Muscle layer of duodenum (tissue), 2 donors: ENCODE results near the gene LOXL3.

Source experiments
- H3K27ac ChIP-seq: one replicate; pipeline ENCODE4 v1.7.0; 2013; ENCODE audit warnings: mild to moderate bottlenecking, low read length
- H3K27me3 ChIP-seq: one replicate; pipeline ENCODE4 v1.7.0; 2013; ENCODE audit warnings: low read depth, mild to moderate bottlenecking, control low read depth, low read length
- H3K36me3 ChIP-seq, 2 donors: one replicate each; pipeline ENCODE4 v1.7.0; 2013; ENCODE audit warnings: low read length in 2 of 2, control low read depth in 1 of 2, mild to moderate bottlenecking in 1 of 2; ENCODE audit not compliant: insufficient read depth in 2 of 2, control insufficient read depth in 1 of 2
- H3K4me1 ChIP-seq, 2 donors: one replicate each; pipeline ENCODE4 v1.7.0; 2013; ENCODE audit warnings: low read length in 2 of 2, mild to moderate bottlenecking in 2 of 2, control low read depth in 1 of 2, moderate library complexity in 1 of 2; ENCODE audit not compliant: insufficient read depth in 2 of 2, control insufficient read depth in 1 of 2
- H3K4me3 ChIP-seq, 2 donors: one replicate each; pipeline ENCODE4 v1.7.0; 2013; ENCODE audit warnings: low read length in 2 of 2, low read depth in 1 of 2, mild to moderate bottlenecking in 1 of 2
- H3K9me3 ChIP-seq, 2 donors: one replicate each; pipeline ENCODE4 v1.7.0; 2013; ENCODE audit warnings: low read length in 2 of 2, control low read depth in 1 of 2, mild to moderate bottlenecking in 1 of 2; ENCODE audit not compliant: control insufficient read depth in 1 of 2
- donor health status: healthy.

LOXL3 gene

DNA sequence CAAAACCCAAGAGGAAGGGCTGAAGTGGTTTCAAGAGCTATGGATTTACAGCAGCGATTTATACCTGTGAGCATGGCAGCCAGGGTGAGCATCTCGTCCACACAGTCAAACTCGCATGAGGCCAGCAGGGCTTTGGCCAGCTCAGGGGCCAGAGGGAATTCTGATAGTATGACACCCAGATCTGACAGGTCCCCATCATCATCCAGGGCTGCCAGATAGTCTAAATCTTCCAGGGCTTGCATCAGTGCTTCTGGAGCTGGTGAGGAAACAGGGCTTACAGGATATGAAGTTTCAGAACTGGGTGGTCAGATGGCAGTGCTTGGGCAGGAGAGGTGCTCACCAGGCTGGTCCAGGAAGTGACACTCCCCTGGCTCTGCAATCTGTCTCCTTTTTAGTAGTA lies 31.2 kb downstream of the LOXL3 start:
- H3K4me3 ChIP-seq = no peak overlapping the region
- no peaks in the 10 kb centered on the region for H3K4me1 ChIP-seq
- H3K9me3 ChIP-seq = no peaks in the 10 kb centered on the region
- H3K27ac ChIP-seq = no peak overlapping the region
- H3K36me3 ChIP-seq = peaks cover 11 to 22% of the 10 kb centered on the region in 2 donors
- H3K27me3 ChIP-seq = peaks cover 12% of the 10 kb centered on the region

DNA sequence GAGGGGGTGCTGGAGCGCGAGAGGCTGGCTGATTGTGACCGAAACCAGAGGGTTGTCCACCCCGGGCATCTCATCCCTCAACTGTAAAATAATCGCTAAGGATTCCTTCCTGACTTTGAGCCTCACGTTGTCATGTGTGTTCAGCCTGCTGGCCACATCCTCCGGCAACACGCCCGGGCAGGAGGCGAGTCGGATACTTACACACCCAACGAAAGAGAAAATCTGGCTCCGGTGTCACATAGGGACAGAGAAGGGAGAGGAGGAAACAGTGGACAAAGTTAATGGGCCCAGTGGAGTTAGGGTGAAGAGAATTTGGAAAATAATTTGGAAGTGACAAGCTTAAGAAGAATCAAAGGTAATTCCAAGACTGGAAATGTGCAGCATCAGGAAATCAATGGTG lies 37.1 kb downstream of the LOXL3 start:
- peaks cover 66% of the 10 kb centered on the region for H3K27me3 ChIP-seq
- H3K9me3 ChIP-seq = no peaks in the 10 kb centered on the region
- no peak overlapping the region for H3K27ac ChIP-seq
- H3K36me3 ChIP-seq = no peaks in the 10 kb centered on the region
- H3K4me1 ChIP-seq = peaks cover 0 to 30% of the 10 kb centered on the region in 2 donors
- peak overlapping the region in 1 of 2 donors; percentile 62 for H3K4me3 ChIP-seq

DNA sequence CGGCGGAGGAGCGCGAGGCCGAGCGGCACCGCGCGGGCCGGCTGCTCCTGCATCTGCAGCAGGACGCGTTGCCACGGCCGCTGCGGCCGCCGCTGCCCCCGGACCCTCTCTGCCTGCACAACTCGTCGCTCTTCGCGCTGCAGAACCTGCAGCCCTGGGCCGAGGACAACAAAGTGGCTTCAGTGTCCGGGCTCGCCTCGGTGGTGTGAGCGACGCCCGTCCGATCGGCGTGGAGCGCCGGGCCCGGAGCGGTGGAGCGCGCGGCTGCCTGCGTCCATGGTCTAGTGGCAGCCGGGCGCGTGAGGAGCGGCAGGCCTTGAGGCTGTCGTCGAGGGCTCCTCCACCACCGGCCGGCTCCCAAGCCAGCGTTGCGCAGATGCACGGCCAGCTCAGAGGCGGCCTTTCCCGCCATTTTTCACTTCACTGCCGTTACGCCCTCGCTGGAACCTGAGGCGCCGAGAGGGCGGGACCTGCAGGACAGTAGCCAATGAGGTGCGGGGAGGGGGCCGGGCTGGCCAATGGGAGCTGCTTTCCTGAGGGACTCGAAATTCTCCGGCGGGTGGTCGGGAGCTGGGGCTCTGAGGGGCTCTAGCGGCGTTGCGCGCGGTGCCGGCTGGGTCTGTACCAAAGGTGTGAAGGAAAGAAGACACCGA lies 37.6 kb downstream of the LOXL3 start:
- Histone ChIP-seq H3K27ac (no peak overlapping the region), H3K9me3 (no peaks in the 10 kb centered on the region), H3K4me1 (peaks cover 0 to 30% of the 10 kb centered on the region in 2 donors), H3K36me3 (no peaks in the 10 kb centered on the region), H3K4me3 (peak overlapping the region in 1 of 2 donors; percentile 62), H3K27me3 (peaks cover 70% of the 10 kb centered on the region)

DNA sequence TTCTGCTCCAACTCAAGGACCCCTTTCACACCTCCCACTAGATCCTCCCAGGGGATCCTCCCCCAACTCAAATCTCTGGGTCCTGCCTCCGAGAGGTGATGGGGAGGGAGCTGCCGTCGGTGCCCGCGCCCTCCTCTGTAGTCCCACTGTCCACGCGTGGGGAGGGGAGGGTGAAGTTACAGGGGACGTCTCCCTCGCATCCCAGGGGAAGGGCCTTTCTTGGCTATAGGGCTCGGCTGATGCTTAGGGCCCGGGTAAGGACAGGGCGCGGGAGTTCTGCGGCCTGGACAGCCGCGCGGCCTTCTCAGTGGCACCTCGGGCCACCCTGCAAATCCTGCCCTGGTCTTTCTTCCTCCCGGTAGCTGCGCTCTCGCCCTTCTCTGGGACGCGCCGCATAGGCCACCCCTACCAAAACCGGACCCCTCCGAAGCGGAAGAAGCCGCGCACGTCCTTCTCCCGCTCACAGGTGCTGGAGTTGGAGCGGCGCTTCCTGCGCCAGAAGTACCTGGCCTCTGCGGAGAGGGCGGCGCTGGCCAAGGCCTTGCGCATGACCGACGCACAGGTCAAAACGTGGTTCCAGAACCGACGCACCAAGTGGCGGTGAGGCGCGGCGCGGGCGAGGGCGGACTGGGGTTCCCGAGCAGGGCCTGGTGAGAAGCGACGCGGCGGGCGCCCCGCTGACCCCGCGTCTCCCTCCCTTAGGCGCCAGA lies 38.3 kb downstream of the LOXL3 start:
- Histone ChIP-seq H3K4me3 (peak overlapping the region in 1 of 2 donors; percentile 62), H3K27ac (no peak overlapping the region), H3K9me3 (no peaks in the 10 kb centered on the region), H3K27me3 (peaks cover 75% of the 10 kb centered on the region), H3K4me1 (peaks cover 0 to 30% of the 10 kb centered on the region in 2 donors), H3K36me3 (no peaks in the 10 kb centered on the region)

DNA sequence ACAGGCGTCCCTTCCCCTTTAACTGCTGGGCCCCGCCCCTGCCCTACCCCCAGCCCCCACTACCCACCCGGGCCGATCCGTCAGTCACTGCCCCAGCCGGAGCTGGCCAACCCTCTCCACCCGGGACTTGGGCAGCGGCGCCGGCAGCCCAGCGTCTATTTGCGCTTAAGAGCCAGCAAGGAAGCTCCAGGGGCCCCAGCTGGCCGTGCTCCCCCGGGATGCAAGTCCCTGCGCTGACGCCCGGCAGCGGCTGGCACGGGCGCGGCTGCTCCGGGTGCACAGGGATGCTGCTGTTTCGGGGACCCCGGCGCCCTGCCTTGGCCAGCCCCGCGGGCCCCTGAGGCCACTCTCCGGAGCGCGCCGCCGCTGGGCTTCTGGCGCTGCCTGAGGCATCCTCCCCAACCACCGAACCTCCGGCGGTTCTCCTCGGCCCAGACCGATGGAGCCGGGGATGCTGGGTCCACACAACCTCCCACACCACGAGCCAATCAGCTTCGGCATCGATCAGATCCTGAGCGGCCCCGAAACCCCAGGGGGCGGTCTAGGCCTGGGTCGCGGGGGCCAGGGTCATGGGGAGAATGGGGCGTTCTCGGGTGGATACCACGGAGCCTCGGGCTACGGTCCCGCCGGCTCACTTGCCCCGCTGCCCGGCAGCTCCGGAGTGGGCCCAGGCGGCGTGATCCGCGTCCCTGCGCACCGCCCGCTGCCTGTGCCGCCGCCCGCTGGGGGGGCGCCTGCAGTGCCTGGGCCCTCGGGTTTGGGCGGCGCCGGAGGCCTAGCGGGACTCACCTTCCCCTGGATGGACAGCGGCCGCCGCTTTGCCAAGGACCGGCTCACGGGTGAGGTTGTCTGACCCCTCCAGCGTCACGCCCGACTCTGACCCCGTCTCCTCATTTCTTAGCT lies 39.1 kb downstream of the LOXL3 start, which contains the start of gene TLX2:
TSS of gene TLX2 (plus strand) at position 83 of the 903 bp plus-strand sequence. CDS start at position 440, 357 bp downstream.
- H3K9me3 ChIP-seq = no peaks in the 10 kb centered on the region
- no peak within 1 kb of the TSS for H3K27ac ChIP-seq
- peak within 1 kb of the TSS in 1 of 2 donors; percentile 11 for H3K4me3 ChIP-seq
- H3K36me3 ChIP-seq = no peaks in the 10 kb centered on the region
- H3K27me3 ChIP-seq = peaks cover 79% of the 10 kb centered on the region
- H3K4me1 ChIP-seq = peaks cover 0 to 30% of the 10 kb centered on the region in 2 donors

DNA sequence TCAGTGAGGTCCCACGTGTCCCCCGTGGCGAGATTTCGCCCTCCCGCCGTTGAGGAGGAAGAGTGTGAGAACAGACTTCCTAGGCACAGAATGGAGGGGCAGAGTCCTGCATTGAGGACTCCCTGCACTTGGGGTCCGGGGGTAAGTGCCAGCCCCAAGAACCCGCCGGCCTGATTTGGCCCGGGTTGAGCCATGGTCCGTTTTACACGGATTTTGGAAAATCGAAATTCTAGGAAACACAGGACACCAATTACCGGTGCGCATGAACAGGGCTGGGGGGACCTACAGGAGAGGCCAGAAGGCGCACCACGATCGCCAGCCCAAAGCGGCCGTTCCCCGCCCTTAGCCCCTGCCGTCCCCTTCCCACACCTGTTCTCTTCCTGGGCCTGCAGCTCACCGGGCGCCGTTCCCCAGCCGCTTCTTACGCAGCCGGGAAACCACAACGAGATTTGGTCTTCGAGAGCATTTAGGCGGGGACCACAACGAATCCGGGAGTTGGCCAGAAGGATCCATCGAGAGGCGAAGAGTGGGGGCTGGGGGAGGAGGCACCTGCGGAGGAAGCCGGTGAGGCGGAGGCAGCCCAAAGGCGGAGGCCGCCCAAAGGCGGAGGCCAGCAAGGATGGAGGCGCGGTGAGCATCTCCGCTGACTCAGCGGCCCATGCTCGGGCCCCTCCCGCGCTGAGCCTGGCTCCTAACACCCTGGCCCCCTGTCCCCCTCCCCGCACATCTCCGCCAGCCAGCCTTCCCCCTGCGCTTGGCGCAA lies 40.0 kb downstream of the LOXL3 start:
- peaks cover 0 to 30% of the 10 kb centered on the region in 2 donors for H3K4me1 ChIP-seq
- H3K4me3 ChIP-seq = no peak overlapping the region
- no peak overlapping the region for H3K27ac ChIP-seq
- H3K36me3 ChIP-seq = no peaks in the 10 kb centered on the region
- peaks cover 76% of the 10 kb centered on the region for H3K27me3 ChIP-seq
- no peaks in the 10 kb centered on the region for H3K9me3 ChIP-seq

DNA sequence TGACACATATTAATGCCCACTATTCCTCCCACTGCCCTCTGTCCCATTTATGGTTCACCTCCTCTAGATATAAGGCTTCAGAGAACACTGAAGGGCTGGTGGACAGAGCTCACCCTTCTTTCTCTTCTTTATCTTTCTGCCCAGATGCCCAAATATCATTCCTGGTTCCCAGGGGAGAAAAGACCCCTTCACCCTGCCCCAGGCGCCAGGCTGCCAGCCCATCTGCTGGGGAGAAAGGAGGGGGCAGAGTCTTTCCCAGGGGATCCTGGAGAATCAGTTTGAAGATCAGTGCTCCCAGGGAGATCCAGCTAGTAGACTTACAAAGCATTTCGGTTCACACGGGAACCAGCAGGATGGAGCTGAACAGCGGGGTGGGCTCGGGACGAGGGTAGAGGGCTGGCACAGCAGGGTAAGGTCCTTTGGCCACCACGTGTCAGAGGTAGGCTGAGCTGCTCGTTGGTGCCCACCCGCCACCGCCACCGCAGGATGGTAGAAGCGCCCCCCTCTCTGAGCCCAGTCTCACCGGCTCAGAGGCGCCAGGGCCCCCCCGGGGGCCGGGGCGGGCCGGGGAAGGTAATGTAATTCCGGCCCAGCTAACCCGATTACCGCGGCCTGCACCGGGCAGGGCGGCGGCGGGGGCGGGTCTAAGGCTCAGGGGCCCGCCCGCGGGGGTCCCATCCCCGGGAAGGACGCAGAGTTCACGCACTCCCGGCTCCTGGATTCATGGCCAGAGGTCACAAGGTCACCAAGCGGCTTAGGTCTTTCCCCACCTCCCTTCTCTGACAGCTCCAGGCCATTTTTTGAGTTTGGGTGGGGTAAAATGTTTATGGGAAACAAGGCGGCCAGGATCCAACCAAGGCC lies 40.8 kb downstream of the LOXL3 start:
- Histone ChIP-seq H3K36me3 (no peaks in the 10 kb centered on the region), H3K4me1 (peaks cover 0 to 36% of the 10 kb centered on the region in 2 donors), H3K9me3 (no peaks in the 10 kb centered on the region), H3K27me3 (peaks cover 68% of the 10 kb centered on the region), H3K27ac (no peak overlapping the region), H3K4me3 (no peak overlapping the region)

DNA sequence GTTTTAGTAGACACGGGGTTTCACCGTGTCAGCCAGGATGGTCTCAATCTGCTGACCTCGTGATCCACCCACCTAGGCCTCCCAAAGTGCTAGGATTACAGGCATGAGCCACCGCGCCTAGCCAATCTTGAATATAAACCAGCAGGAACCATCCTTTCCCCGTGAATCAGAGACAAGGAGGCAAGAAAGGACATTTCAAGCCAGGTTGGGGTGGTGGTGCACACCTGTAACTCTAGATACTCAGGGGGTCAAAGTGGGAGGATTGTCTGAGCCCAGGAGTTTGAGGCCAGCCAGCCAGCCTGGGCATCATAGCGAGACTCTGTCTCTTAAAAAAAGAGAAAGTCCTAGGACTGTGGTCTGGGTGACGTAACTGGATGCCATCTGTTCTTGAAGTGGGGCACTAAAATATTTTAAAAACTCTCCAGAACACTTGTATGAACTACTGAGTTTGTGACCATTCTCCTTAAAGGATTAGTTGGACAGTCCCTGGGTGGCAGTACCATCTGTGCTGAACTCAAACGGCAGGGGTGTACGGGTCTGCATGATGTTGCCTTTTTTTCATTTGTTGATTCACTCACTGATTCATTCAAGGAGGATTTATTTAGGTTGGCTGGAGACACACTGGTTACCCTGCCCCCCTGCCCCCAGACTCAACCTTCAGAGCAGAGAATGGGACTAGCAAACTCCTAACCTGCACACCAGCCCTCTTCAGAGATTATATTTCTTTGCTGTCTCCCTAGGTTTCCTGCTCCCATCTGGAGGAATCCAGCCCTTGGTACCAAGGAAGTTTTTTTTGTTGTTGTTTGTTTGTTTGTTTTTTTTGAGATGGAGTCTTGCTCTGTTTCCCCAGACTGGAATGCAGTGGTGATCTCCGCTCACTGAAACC lies 42.4 kb downstream of the LOXL3 start:
- Histone ChIP-seq H3K27me3 (peaks cover 57% of the 10 kb centered on the region), H3K36me3 (peaks cover 0 to 6% of the 10 kb centered on the region in 2 donors)

DNA sequence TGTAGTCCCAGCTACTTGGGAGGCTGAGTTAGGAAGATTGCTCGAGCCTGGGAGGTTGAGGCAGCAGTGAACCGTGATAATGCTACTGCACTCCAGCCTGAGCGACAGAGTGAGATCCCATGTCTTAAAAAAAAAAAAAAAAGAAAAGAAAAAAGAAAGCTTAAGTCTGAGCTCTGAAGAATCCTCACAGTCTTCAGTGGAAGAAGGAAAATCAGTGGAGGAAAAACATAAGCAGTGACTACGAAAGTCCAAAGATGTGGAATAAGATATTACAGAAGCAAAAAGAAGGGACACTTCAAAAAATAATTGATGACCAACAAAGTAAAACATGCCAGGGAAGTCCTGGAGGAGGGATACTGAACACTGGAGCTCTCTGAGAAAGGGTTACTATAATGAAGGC lies 43.5 kb downstream of the LOXL3 start:
- H3K36me3 ChIP-seq = peaks cover 5 to 13% of the 10 kb centered on the region in 2 donors
- H3K4me1 ChIP-seq = peaks cover 14 to 39% of the 10 kb centered on the region in 2 donors
- H3K9me3 ChIP-seq = no peaks in the 10 kb centered on the region
- no peak overlapping the region for H3K4me3 ChIP-seq
- H3K27me3 ChIP-seq = peaks cover 48% of the 10 kb centered on the region
- no peak overlapping the region for H3K27ac ChIP-seq

More for the DNA sequence above, 42.4 kb downstream of the LOXL3 start:
- H3K4me1 ChIP-seq = peaks cover 6 to 39% of the 10 kb centered on the region in 2 donors
- no peaks in the 10 kb centered on the region for H3K9me3 ChIP-seq
- H3K27ac ChIP-seq = no peak overlapping the region
- H3K4me3 ChIP-seq = no peak overlapping the region
